ENCODE results near the gene FARSA. TPM values are rescaled to one million over a fixed set of nuclear protein-coding genes. Genes with fewer than 3 reads are reported as not detected.

Gene FARSA
- total and polyA plus RNA-seq, 2 of the 8 experiments (the other 6 are each of a cell fraction or from before 2014, with no cell fraction given), result 61.0 to 103 TPM

GRCh38 chr19:12924621-12925310, 8.7 kb downstream of the FARSA start:
- ChIA-PET CTCF (ENCODE audit: partially characterized antibody) (interaction anchor here (1.5 kb wide), 2 partner anchors 8 to 77 kb away, joined by 4 read pairs; partner anchors contain the start of gene FARSA), POLR2A (ENCODE audit: partially characterized antibody) (interaction anchor here (1.0 to 13.9 kb wide), 4 partner anchors 8 to 23 kb away, joined by 3 to 180 read pairs (median 15); partner anchors contain the start of genes CALR and FARSA)
- Histone ChIP-seq H3K14ac (ENCODE audit: insufficient read length) (no peak overlapping the region), H3K4me2 (ENCODE audit: insufficient read depth in 1 of 2, low read depth in 2 of 2, low read length in 2 of 2) (no peak overlapping the region), H3K18ac (ENCODE audit: extremely low read depth, low read length) (no peak overlapping the region), H3K4me3 (ENCODE audit: extremely low read depth in 1 of 4, insufficient read depth in 2 of 4, low read depth in 3 of 4, low read length in 4 of 4) (no peak overlapping the region), H4K5ac (ENCODE audit: insufficient read length, low read depth, low read length) (no peak overlapping the region), H2AK5ac (ENCODE audit: low read depth, low read length) (no peak overlapping the region), H2BK12ac (ENCODE audit: low read depth, low read length) (no peak overlapping the region), H3K36me3 (ENCODE audit: control insufficient read depth in 2 of 4, insufficient read depth in 4 of 4, low read length in 3 of 4) (peaks cover 37 to 73% (median 51%) of the 10 kb centered on the region in 4 experiments), H3K23ac (ENCODE audit: insufficient read length) (no peak overlapping the region), H2BK120ac (replicated peaks; ENCODE audit: low read depth, low read length) (no peak overlapping the region), H3K4ac (replicated peaks; ENCODE audit: insufficient read length, low read depth, low read length) (no peak overlapping the region), H2BK15ac (ENCODE audit: low read length) (no peak overlapping the region), H2BK5ac (ENCODE audit: low read depth, low read length) (no peak overlapping the region), H3K9ac (replicated peaks in 1 of 4; ENCODE audit: extremely low read depth in 1 of 4, low read depth in 3 of 4, low read length in 3 of 4) (no peak overlapping the region), H3K56ac (replicated peaks; ENCODE audit: insufficient read length, low read depth, low read length) (no peak overlapping the region), H3K9me3 (ENCODE audit: insufficient read depth in 2 of 2, low read depth in 1 of 2, low read length in 1 of 2) (no peaks in the 10 kb centered on the region; a peak in 1 of 4 replicates), H4K91ac (replicated peaks; ENCODE audit: insufficient read length, low read length) (no peak overlapping the region), H4K8ac (ENCODE audit: extremely low read depth, insufficient read depth, low read length) (no peak overlapping the region; the same call in 1 of the 2 replicates), H2BK20ac (ENCODE audit: low read length) (no peak overlapping the region), H3K23me2 (ENCODE audit: low read depth, low read length) (no peaks in the 10 kb centered on the region), H2AFZ (ENCODE audit: low read length) (no peak overlapping the region), H3K27me3 (replicated peaks in 1 of 4; ENCODE audit: control insufficient read depth in 3 of 4, extremely low read depth in 1 of 4, insufficient read depth in 3 of 4, low read length in 3 of 4) (no peaks in the 10 kb centered on the region), H3K4me1 (replicated peaks in 1 of 4; ENCODE audit: control insufficient read depth in 3 of 4, insufficient read depth in 4 of 4, low read length in 3 of 4) (no peaks in the 10 kb centered on the region), H3K79me1 (ENCODE audit: low read depth, low read length) (no peaks in the 10 kb centered on the region; the same call in 1 of the 2 replicates), H3K79me2 (ENCODE audit: control insufficient read depth in 1 of 2, insufficient read depth in 2 of 2, low read length in 2 of 2) (no peaks in the 10 kb centered on the region), H4K20me1 (replicated peaks in 1 of 2; ENCODE audit: control insufficient read depth in 1 of 2, insufficient read depth in 2 of 2, low read length in 2 of 2) (peaks cover 0 to 3% of the 10 kb centered on the region in 2 experiments), H3K27ac (ENCODE audit: low read depth, low read length) (no peak overlapping the region)
- WGBS, 2 experiments (ENCODE audit: extremely low coverage in 1 of 2, insufficient coverage in 1 of 2, insufficient read length in 1 of 2, insufficient replicate concordance in 2 of 2, low coverage in 1 of 2, low lambda C conversion rate in 2 of 2, missing lambda C conversion rate in 1 of 2), result 95% methylated on average over 26 of the region's 29 CpGs; no CpG with 5 or more reads in 1 of the 2 experiments
- DNase-seq (ENCODE audit: low read depth in 1 of 2, low spot score in 2 of 2), result no peak
- no peak for FAIRE-seq
- no peak for TF ChIP-seq SAP30 (IDR thresholded peaks at IDR 0.05; ENCODE audit: insufficient read depth, insufficient replicate concordance, low read length)
- TF ChIP-seq HDAC6 (IDR thresholded peaks at IDR 0.05; ENCODE audit: low read depth, low read length), result no peak
- TF ChIP-seq JUND (IDR thresholded peaks at IDR 0.05; ENCODE audit: low read length), result no peak
- TF ChIP-seq EP300 (IDR thresholded peaks at IDR 0.05; ENCODE audit: borderline replicate concordance in 1 of 2, low read depth in 2 of 2, low read length in 2 of 2), result no peak
- TF ChIP-seq CEBPB (IDR thresholded peaks at IDR 0.05; ENCODE audit: low read depth, low read length), result no peak
- TF ChIP-seq MAX (IDR thresholded peaks at IDR 0.05), result no peak
- TF ChIP-seq EGR1 (IDR thresholded peaks at IDR 0.05; ENCODE audit: borderline replicate concordance, low read depth, low read length), result no peak
- TF ChIP-seq KDM1A (IDR thresholded peaks at IDR 0.05; ENCODE audit: borderline replicate concordance, low read length), result no peak
- TF ChIP-seq USF2 (IDR thresholded peaks at IDR 0.05; ENCODE audit: low read length), result no peak
- TF ChIP-seq BCL11A (IDR thresholded peaks at IDR 0.05; ENCODE audit: low read depth in 2 of 2, low read length in 2 of 2), result no peak
